Retinal pigment epithelial cell (primary cell): Measurements from ENCODE around the gene ACTR3.

ENCODE experiments used
- DNase-seq: peaks from one replicate; pipeline ENCODE4 v3.0.0-alpha.2; 2010; ENCODE audit warnings: low read depth
- H3K4me3 ChIP-seq: 2 replicates; pipeline ENCODE4 v1.5.1; 2011; ENCODE audit warnings: mild to moderate bottlenecking, low read length, control low read depth, moderate library complexity
- TF ChIP-seq, protein P1 (sequence below): conservative IDR thresholded peaks from 2 replicates; pipeline ENCODE4 v1.5.1; 2011; ENCODE audit warnings: low read depth, low read length, control low read depth, inconsistent platforms

ACTR3 gene

DNA sequence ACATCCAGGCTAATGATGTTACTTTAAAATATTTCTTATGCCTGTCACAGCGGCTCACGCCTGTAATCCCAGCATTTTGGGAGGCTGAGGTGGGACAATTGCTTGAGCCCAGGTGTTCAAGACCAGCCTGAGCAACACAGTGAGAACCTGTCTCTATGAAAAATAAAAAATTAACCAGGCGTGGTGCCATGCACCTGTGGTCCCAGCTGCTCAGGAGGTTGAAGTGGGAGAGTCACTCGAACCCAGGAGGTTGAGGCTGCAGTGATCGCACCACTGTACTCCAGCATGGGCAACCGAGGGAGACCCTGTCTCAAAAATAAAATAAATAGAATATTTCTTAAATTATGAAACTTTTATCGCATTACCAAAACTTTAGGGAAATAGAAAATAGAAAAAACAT lies 28.1 kb upstream of the ACTR3 start:
- H3K4me3 ChIP-seq, result no peak overlapping the region
- no peak for DNase-seq
- TF ChIP-seq, protein P1, sequence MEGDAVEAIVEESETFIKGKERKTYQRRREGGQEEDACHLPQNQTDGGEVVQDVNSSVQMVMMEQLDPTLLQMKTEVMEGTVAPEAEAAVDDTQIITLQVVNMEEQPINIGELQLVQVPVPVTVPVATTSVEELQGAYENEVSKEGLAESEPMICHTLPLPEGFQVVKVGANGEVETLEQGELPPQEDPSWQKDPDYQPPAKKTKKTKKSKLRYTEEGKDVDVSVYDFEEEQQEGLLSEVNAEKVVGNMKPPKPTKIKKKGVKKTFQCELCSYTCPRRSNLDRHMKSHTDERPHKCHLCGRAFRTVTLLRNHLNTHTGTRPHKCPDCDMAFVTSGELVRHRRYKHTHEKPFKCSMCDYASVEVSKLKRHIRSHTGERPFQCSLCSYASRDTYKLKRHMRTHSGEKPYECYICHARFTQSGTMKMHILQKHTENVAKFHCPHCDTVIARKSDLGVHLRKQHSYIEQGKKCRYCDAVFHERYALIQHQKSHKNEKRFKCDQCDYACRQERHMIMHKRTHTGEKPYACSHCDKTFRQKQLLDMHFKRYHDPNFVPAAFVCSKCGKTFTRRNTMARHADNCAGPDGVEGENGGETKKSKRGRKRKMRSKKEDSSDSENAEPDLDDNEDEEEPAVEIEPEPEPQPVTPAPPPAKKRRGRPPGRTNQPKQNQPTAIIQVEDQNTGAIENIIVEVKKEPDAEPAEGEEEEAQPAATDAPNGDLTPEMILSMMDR, result no peak

DNA sequence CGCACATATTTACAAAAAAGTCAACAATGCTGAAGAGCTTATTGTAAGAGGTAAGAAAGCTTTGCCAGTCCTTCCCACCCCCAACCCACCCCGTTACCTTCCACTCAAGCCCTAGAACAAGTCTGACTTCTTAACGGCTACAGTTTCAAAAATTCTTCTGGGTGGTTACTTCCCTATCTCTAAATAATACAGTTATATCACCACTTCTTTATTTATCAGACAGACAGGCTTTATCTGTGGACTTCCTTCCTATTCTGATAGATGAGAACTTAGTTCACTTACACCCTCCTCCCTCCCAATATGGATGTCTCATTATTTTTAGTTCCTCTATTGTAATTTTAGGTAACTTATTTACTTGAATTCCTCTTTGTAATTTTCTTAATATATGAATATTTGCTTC lies 26.7 kb upstream of the ACTR3 start:
- TF ChIP-seq, protein P1, result no peak

DNA sequence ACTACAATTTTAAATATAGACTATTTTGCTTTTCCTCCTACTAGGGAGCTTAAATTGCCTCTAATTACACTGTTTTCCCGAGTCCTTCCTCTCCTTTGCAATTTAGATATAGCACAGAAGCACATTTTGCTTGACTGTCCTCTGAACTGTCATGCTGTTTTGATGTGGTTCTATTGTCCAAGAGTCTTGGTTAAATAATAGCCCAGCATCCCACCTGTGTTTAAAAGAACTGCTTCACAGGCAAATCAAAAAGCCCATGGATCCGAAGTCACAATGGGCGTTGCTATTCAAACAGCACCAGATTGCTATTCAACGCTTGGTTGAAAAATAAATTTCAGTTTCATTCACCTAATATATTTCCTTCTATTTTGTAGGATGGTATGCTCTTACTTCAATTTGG lies 22.3 kb upstream of the ACTR3 start:
- no peak overlapping the region for H3K4me3 ChIP-seq
- DNase-seq, result no peak
- TF ChIP-seq, protein P1, result no peak

More for the DNA sequence above, 26.7 kb upstream of the ACTR3 start:
- H3K4me3 ChIP-seq, result no peak overlapping the region
- DNase-seq, result no peak

- TF ChIP-seq, protein P1, result no peak
- no peak overlapping the region for H3K4me3 ChIP-seq
- no peak for DNase-seq
Observed at GRCh38 chr2:113869253-113869652, 20.6 kb upstream of the ACTR3 start.

GRCh38 chr2:113872201-113872600 lies 17.7 kb upstream of the ACTR3 start:
- no peak for DNase-seq
- H3K4me3 ChIP-seq, result no peak overlapping the region
- TF ChIP-seq, protein P1, result no peak

DNA sequence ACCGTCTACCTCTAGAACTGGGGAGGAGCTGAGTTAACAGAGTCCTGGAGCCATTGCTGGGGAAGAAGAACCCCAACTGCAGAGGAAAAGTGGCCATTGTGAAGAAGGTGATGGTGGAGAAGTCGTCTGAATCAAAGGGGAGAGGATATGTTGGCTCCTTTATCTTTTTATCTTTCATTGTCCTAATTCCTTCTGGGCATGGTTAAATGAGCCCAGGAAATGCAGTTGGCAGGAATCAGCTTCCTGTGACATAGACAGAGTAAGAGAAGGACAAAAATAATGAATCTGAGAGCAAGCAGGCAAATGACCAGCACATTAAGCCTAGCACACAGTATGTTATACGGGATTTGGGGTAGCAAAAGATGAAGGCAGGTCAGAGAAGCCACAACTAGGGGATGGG lies 16.0 kb upstream of the ACTR3 start:
- no peak for DNase-seq
- TF ChIP-seq, protein P1, result no peak

GRCh38 chr2:113875135-113875534 lies 14.8 kb upstream of the ACTR3 start:
- TF ChIP-seq, protein P1, result no peak
- H3K4me3 ChIP-seq, result no peak overlapping the region
- DNase-seq, result no peak

More for the DNA sequence above, 16.0 kb upstream of the ACTR3 start:
- H3K4me3 ChIP-seq, result no peak overlapping the region
